HG03045 (cell line): ENCODE results near the gene ST7.
"Not testable (repeated sequence)": the region's sequence is repeated elsewhere in the genome, so short reads cannot be mapped to it uniquely, and the experiment has no call there.

ENCODE experiments used
- ATAC-seq: cut with Tn5 transposase; IDR thresholded peaks from one replicate; pipeline ENCODE4 v1.9.1; 2021; ENCODE audit warnings: mild to moderate bottlenecking, moderate library complexity; ENCODE audit not compliant: unreplicated experiment

The ST7 gene

DNA sequence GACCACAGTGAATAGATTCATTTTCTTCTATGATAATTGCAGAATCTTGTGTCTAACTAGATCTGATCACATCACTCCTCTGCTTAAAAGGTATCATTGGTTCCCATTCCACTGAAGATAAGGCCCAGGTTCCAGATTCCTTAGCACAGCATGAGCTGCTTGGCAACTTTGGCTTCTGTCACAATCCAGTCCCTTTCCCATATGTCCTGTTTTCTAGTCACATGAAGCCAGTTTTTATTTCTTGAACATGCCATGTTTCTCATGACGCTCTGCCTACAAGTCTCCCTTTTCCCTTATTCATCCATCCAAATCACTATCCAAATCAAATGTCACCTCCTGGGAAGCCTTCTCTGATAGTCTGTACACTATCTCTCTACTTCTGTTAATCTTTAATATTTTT is 167.0 kb downstream of the ST7 start:
- not testable (repeated sequence) for ATAC-seq

DNA sequence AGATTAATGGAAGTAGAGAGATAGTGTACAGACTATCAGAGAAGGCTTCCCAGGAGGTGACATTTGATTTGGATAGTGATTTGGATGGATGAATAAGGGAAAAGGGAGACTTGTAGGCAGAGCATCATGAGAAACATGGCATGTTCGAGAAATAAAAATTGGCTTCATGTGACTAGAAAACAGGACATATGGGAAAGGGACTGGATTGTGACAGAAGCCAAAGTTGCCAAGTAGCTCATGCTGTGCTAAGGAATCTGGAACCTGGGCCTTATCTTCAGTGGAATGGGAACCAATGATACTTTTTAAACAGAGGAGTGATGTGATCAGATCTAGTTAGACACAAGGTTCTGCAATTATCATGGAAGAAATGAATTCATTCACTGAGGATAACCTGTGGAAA is 168.7 kb downstream of the ST7 start:
- ATAC-seq: not testable (repeated sequence)

DNA sequence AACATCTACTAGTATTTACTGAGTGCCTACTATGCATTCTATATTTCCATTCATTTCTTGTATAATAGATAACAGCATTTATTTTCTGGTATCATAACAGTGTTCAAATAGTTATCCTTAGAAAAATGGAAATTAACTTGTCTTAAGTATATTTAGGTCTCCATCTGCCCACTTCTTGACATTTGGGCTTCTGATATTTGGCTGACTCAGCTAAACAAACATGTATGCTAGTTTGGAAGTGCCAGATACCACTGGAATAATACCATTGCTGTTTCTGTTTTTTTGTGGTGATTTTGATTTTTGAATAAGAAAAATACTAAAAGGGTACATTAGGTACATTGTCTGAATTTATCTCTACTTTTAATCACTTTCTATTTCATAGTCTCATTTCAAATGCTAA is 169.2 kb downstream of the ST7 start:
- ATAC-seq: no peak

DNA sequence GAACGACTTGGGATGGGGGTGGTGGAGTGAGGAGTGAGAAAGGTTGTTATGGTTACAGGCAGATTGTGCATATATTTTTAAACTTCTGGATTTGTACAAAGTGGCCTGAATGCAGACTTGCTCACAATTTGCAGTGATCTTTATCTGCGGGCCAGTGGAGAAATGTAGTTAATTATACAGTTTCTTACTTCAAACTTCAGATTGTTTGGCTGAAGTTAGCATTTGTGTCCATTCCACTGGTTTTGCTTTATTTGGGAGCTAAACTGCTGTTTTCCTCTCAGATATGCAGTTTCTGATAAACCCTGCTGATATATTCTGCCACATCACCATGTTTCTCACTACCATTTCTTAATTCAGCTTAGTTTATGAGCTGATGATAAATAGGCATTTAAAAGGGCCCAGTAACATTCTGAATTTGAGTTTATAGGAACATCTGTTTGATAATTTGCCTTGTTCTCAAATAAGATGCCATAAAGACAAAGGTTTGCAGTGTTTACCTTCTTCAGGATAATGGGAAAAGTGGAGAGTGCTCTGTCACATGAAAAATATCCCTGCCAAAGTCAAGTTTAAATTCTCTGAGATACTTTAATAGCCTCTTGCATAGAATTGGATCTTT is 170.1 kb downstream of the ST7 start:
- ATAC-seq: no peak

DNA sequence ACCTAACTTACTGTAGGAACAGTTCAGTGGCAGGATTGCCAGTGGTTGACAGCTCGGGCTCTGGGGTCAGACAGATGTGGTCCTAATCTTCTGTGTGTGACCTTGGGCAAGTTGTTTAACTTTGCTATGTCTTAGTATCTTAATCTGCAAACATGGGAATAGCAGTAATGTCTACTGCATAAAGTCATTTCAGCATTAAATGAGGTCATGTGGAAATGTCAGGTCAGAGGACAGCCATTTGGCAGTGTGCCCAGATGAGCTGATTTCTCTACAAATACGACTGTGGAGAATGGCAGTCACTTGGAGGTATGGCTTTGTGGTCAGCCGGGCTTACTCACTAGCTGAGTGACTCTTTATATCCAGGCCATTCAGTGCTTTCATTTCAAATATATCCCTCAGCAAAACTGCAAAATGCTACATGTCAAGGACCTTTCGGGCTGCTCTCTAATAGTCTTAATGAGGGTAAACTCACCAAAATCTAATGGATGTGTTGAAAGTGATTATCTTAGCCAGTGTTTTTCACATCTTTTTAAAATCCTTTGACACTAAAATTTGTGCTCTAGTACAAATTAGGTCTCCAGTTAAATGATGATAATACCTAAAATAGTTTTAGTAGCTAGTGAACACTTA is 171.4 kb downstream of the ST7 start:
- ATAC-seq: peak; percentile 76

DNA sequence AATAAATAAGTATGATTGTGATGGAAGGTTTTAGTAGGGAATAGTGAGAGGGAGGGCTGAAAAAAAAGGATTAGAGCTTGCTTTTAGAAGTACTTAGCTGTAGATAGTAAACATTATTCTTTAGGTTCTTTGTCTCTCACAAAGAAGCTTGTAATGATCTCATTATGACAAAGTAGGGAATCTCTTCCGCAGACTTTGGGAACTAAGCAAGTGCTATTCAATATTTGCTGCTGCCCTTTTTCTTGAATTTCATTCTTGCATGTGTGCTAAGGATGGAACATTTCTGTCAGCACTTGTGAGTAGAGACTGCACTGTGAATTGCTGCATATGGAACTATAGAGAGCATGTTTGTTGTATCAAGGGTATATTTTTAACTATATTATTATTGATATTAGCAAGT is 173.4 kb downstream of the ST7 start:
- no peak for ATAC-seq

DNA sequence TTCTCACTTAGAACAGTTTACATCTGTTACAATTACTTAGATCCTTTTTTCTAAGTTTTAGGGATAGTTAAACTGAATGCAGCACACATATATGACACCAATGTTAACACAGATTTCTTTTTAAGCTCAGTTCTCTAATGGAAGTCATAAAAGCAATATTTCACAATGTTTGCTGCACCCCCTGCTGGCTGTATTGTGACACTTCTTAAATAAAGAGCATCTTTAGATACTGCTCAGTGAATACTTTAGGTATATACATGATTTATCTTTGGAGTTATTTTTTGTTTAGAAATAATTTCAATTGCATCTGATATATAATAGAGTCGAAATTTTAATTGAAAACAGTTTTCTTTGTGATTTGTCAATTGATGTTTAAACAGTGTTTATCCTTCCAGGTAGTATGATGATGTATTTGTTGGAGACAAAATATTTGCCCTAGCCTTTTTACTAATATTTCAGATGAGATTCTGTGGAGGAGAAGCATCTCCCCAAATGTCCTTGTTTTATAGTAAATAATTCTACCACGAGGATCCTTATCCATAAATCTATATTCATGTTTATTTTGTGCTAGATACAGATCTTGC is 174.4 kb downstream of the ST7 start:
- no peak for ATAC-seq

DNA sequence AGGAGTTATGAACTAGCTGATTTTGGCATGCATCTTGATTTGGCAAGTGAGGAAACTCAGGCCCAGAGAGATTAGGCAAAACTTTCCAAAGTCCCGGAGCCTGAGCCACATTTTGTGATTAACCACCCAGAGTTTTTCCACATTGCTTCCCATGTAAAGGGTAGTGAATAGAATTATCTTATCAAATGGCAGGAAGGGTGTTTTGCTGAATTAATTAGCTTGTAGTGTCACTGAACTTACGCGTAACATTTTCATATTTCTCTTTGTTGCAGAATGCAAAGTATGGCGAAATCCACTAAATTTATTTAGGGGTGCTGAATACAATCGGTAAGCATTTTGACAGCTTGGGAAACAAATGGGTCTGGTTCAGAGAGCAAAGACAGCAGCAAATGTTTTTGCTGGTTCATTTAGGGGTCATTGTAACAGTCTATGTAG is 176.2 kb downstream of the ST7 start:
- no peak for ATAC-seq

DNA sequence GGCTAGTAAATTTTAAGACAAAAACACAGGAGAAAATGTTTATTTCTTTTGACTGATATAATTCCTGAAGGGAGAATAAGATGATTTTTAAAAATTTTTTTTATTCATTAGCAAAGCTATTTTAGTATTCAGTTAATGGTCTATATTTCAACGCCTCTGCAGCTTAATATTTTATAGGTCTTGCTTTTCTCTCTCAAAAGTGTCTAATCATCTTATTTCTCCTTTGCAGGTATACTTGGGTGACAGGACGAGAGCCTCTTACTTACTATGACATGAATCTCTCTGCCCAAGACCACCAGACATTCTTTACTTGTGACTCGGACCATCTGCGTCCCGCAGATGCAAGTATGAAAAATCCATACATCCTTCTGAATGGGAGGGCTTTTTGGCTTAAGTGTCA is 177.0 kb downstream of the ST7 start:
- ATAC-seq: no peak

DNA sequence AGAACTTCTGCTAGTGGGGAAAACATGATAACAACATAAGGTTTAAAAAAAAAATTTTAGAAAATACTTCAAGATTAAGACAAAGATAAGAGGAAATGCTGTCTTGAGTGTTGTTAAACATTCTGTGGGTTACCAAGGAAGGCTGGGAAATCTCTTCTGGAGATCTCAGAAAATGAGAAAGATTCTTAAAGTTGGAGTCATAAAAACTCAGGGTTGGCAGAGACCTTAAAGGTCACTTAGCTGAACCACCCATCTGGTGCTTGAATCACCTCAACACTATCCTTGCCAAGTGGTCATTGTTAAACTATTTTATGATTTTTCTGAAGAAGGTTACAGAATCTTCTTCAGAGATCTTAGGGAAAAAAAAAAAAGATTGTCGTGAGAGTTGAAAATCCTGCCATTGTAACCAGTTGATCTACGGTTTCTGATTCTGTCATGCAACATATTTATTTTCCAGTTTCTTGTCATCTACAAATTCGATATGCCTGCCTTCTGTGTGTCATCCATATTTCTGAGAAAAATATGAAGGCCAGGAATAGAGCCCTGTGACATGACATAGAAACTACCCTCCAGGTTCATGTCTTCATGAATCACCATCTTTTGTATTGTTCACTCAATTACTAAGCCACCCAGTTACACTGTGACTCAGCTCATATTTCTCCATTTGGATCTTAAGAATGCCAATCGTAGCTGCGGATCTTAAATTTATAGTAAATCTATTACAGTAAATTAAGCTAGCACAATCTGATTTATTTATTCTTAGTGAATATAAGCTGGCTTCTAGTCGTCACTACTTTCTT is 179.2 kb downstream of the ST7 start:
- ATAC-seq: no peak

DNA sequence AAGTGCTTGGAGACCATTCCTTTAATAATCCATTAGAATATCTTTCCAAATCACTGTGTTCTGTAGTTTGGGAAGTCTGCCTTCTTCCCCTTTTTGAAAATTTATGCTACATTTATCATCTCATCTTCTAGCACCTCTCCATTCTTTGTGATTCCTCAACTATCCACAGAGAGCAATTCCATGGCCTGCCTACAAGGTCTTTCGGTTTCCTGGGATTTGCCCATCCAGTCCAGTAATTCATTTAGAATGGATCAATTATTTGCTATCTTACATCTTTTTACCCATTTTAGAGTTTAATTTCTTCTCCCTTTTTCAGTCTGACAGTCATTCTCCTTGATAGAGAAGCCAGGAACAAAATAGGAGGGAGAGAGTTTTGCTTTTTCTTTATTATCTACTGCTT is 179.8 kb downstream of the ST7 start:
- no peak for ATAC-seq

DNA sequence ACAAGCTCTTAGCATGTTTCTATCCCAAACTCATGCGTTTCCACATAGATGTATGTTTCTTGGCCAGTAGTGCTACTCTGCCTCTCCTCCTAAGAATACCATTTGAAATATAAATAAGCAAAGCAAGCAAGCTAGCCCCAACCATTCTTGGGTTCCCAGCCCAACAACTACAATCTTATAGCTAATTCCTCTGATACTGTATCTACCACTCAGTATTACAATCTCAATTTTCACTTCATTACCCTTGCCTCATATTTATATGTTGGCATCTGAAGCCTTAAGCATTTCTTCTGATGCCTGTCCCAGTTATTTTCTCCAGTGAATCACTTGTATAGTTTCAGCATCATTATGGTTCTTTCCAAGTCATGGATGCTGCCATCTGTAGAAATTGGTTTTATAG is 181.1 kb downstream of the ST7 start:
- ATAC-seq: no peak

DNA sequence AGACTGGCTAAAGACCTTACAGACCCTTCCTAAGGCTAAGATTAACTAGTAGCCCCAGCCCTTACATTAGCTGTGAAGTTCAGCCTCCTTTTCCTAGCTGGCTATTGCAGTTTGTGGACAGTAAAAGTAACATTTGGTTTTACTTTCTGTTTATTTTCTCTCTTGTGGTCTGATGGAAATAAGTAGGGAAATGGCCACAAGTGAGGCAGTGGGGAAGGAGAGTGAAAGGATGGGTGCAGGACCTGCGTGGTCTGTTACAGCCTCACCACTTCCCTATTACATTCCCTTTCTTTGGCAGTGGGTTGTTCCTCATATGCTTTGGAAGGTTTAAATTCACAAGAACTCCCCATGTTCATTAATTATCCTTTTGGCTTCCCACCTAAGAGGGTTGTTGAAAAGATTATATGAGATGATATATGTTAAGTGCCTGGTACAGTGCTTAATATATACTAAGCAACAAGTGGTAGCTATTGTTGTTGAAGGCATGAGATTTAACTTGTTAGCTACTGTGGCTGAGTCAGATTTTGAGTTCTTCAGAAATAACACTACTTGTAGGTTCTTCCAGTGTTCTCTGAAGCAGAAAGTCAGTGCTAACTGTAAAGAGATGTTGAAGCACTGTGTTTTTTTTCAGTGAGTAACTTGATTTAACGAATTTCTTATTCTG is 181.7 kb downstream of the ST7 start:
- peak; percentile 59 for ATAC-seq

DNA sequence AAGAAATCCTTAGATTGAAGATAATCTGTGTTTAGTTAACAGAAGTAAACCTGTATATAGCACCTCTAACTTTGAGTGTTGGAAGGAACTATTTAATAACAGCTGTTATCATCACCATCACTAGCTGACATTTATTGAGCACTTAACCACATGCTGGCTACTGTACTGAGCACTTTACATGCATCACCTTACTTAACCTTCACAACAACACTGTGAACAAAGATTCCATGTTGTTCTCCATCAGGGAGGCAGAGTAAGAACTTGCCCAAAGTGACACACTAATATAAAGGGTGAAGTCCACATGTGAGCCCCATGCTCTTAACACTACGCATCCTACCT is 182.2 kb downstream of the ST7 start:
- ATAC-seq: no peak

DNA sequence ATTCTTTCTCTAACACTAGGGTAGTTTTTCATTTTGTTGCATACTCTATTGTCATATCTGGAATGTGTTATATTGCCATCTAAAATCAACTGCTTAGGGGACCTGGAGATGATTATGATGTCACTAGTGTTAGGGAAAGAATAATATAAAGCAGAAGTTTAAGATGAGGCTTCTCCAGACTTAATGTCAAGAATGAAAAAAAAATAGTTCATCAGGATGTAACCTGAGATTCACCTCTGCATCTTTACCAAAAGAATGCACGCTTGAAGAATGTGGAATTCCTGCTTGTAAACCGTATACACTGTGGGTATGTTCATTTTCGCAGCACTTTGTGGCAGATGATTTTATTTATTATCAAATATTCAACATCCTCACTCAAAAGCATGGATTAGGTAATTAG is 184.6 kb downstream of the ST7 start:
- no peak for ATAC-seq

DNA sequence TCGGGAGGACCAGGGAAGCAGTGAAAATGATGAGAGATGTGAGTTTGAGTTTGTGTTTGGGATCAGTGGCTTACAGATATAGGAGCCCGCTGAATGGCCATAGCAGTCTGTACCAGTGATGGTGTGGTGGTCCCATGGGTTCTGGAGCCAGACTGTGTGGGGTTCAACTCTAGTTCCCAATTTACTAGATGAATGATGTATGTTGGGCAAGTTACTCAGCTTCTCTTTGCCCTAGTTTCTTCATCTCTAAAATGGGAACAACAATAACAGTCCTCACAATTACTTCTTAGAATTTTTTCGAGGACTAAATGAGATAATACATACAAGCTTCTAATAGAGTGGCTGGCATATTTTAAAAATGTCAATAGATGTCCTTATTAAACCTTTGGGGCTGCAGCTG is 185.2 kb downstream of the ST7 start:
- ATAC-seq: no peak

DNA sequence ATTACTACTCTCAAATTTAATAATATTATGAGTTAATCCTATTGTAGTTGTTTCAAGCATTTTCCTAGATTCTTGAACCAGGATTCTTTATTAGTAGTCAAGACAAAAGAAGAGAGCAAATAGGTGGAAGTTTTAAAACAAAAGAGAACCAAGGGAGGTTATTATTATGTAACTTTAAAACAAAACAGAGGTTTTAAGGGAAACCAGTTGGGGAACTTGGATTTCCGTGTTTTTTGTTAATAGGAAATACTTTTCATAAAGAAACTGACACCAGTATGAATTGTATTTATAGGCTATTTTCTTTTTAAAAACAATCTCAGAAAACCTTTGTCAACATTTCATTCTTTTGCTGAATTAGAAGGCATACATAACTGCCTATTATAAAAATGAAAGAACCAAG is 185.7 kb downstream of the ST7 start:
- ATAC-seq: no peak

DNA sequence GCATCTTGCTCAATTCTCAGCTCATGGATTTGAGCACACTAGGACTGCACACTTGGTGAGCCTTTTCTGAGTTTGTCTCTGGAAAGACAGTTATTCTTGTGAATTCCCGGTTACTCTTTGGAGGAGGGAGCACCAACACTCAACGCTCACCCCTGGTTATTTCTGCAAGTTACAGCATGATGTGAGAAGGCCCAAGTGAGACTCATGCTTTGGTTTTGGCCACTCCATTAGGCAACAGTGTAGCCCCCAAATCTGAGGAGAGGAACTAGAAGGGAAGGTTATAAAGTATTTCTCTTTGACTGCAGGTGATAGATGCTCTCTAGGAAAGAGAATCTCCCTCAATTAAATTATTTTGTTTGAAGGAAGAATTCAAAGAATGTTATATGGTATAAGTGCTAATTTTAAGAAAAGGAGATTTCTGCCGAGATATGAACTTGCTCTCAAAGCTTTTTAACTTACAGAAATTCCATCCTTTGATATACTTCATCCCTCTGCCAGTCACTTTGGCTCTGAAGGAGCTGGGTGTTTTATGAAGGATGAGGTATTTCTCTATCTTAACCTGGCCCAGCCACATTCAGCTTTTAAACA is 186.2 kb downstream of the ST7 start:
- no peak for ATAC-seq

DNA sequence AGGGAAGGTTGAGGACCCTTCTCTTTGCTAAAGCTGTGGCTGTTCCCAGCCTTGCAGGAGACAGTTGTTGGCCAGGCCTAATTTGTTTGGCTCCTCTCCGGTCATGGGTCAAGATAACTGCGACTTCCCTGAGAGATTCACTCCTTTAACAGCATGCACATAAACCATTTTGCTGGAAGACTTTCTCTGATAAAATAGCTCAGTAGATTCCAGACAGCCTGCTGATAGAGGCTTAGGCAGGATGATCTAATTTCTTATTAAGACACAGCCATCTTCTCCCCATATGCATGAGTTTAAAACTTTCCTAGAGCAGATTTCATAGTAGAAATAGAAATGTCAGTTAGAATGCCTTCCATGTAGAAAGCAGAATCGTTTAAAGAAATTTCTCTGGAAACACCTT is 187.6 kb downstream of the ST7 start:
- no peak for ATAC-seq

DNA sequence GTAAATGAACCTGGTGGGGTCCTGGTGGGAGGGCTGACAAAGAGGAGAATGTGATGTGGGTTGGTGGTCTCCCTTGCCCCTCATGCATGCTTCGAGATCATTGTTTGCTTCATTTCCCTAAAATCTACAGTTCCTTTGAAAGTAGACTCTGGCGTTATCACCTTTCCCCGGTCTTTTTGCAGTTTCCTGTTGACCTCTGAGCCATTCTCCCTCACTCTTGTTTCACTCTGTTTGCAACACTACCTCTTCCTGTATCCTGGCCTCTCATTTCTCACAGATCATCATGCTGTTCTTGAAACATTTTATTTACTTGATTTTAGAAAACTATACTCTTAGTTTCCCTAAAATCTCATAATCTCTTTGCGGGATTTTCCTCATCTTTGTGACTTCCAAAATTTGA is 189.8 kb downstream of the ST7 start:
- ATAC-seq: no peak

DNA sequence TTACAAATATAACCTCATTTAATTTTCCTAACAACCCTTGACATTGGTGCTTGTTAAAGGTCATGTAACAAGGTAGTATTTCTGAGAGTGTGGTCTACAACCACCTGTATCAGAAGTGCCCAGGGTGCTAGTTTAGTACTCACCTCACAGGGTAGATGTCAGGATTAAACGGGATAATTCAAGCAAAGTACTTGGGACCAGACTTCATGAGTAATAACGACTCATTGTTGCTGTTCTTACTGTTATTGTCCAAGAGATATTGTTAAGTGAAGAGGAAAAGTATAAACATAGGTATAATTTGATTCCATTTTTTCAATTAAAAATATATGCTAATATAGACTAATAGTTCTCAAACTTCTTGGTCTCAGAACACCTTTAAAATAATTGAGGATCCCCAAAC is 190.3 kb downstream of the ST7 start:
- no peak for ATAC-seq
